NOMO-1 treated with DMSO at 0.1 percent for 48 hours (cell line): ENCODE measurements around the gene TICAM2.

Source experiments
- DNase-seq: peaks from one replicate; lab custom pipeline; 2025; ENCODE audit not compliant: unreplicated experiment; lab: John Stamatoyannopoulos, UW

The TICAM2 gene

GRCh38 chr5:115611873-115612272 is 9.6 kb upstream of the TICAM2 start:
- no peak for DNase-seq

- no peak for DNase-seq
Observed at GRCh38 chr5:115607935-115608334, 5.7 kb upstream of the TICAM2 start.

GRCh38 chr5:115605436-115605835 is 3.2 kb upstream of the TICAM2 start:
- no peak for DNase-seq

GRCh38 chr5:115602591-115603125 is 379 bp upstream of the TICAM2 start:
- DNase-seq, result no peak

GRCh38 chr5:115600766-115601165 is 1.5 kb downstream of the TICAM2 start:
- DNase-seq, result no peak

GRCh38 chr5:115599924-115600323 is 2.4 kb downstream of the TICAM2 start:
- DNase-seq, result no peak

- DNase-seq, result peak; percentile 31
Observed at GRCh38 chr5:115599502-115599901, 2.8 kb downstream of the TICAM2 start.

- DNase-seq, result no peak
Observed at GRCh38 chr5:115594128-115595047, 7.9 kb downstream of the TICAM2 start.

- DNase-seq, result no peak
Observed at GRCh38 chr5:115589043-115589442, 13.2 kb downstream of the TICAM2 start.

- no peak for DNase-seq
Observed at GRCh38 chr5:115588640-115589039, 13.6 kb downstream of the TICAM2 start.

GRCh38 chr5:115586525-115587146 is 15.6 kb downstream of the TICAM2 start:
- DNase-seq, result peak; percentile 34

GRCh38 chr5:115585265-115585664 is 17.0 kb downstream of the TICAM2 start:
- no peak for DNase-seq

- DNase-seq, result no peak
Observed at GRCh38 chr5:115584501-115584900, 17.8 kb downstream of the TICAM2 start.

- no peak for DNase-seq
Observed at GRCh38 chr5:115583474-115583873, 18.8 kb downstream of the TICAM2 start.

- DNase-seq, result no peak
Observed at GRCh38 chr5:115580941-115581340, 21.3 kb downstream of the TICAM2 start.

GRCh38 chr5:115579747-115580173 is 22.5 kb downstream of the TICAM2 start:
- DNase-seq, result no peak

- DNase-seq, result no peak
Observed at GRCh38 chr5:115579216-115579615, 23.1 kb downstream of the TICAM2 start.

GRCh38 chr5:115578657-115579056 is 23.6 kb downstream of the TICAM2 start:
- peak; percentile 33 for DNase-seq

- DNase-seq, result no peak
Observed at GRCh38 chr5:115577741-115578140, 24.5 kb downstream of the TICAM2 start.

- DNase-seq, result no peak
Observed at GRCh38 chr5:115577329-115577728, 24.9 kb downstream of the TICAM2 start.

- no peak for DNase-seq
Observed at GRCh38 chr5:115575167-115576070, 26.9 kb downstream of the TICAM2 start.
